ENCODE results near the gene PROK1. TPM values are rescaled to one million over a fixed set of nuclear protein-coding genes. Genes with fewer than 3 reads are reported as not detected.

The PROK1 gene
- polyA plus RNA-seq, 1 of the 3 experiments (the other 2 are of a cell fraction), result not detected

DNA sequence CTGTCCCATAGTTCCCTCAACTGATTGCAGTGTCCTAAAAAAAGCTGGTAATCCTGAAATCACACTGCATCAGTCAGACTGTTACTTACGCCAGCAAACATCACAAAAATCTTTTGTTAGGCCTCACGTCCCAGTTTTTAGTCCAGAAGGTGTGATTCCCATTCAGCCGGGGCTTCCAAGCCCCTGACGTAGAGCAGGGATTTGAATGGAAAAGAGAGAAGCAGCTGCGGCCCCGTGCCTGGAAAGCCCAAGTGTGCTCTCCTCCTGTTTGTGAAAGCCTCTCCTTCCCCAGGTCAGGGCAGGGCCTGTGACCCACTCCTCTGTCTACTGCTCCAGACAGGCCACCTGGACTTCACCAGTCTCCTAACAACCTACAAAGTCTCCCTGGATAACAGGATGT is 47.3 kb downstream of the PROK1 start:
- no peaks in the 10 kb centered on the region for H3K36me3 ChIP-seq (replicated peaks in 1 of 2; ENCODE audit: control insufficient read depth in 1 of 2, insufficient read depth in 2 of 2, low read length in 1 of 2)
- no peaks in the 10 kb centered on the region for H3K9me2 ChIP-seq
- H3K4me1 ChIP-seq (ENCODE audit: control insufficient read depth in 1 of 2, insufficient read depth in 2 of 2, low read depth in 1 of 2, low read length in 1 of 2), result no peaks in the 10 kb centered on the region
- H4K20me1 ChIP-seq (ENCODE audit: insufficient read depth), result no peaks in the 10 kb centered on the region
- H3K9ac ChIP-seq, result no peak overlapping the region
- H3K27ac ChIP-seq (ENCODE audit: low read depth in 2 of 2, low read length in 1 of 2), result no peak overlapping the region
- H3K9me3 ChIP-seq, result no peaks in the 10 kb centered on the region
- WGBS (ENCODE audit: low lambda C conversion rate), result 37% methylated on average over 6 of the region's 6 CpGs
- ChIA-PET POLR2A (no interaction called here), CTCF (interaction anchor here (1.1 to 9.3 kb wide), 8 partner anchors 10 to 301 kb away, joined by 4 to 132 read pairs (median 46); partner anchors contain the start of gene KCNA10)
- H3F3A ChIP-seq (replicated peaks; ENCODE audit: insufficient read depth), result no peaks in the 10 kb centered on the region
- no peak for TF ChIP-seq RCOR1 (IDR thresholded peaks at IDR 0.05; ENCODE audit: low read length)
- no peak for TF ChIP-seq TCF12 (IDR thresholded peaks at IDR 0.05)
- TF ChIP-seq, protein P1, sequence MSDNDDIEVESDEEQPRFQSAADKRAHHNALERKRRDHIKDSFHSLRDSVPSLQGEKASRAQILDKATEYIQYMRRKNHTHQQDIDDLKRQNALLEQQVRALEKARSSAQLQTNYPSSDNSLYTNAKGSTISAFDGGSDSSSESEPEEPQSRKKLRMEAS (IDR thresholded peaks at IDR 0.05; ENCODE audit: low read depth), result no peak
- TF ChIP-seq MEF2A (IDR thresholded peaks at IDR 0.05; ENCODE audit: borderline replicate concordance, low read depth), result no peak
- TF ChIP-seq, protein P2, sequence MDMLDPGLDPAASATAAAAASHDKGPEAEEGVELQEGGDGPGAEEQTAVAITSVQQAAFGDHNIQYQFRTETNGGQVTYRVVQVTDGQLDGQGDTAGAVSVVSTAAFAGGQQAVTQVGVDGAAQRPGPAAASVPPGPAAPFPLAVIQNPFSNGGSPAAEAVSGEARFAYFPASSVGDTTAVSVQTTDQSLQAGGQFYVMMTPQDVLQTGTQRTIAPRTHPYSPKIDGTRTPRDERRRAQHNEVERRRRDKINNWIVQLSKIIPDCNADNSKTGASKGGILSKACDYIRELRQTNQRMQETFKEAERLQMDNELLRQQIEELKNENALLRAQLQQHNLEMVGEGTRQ (IDR thresholded peaks at IDR 0.05; ENCODE audit: borderline replicate concordance, low read depth, low read length), result no peak
- TF ChIP-seq RXRA (IDR thresholded peaks at IDR 0.05; ENCODE audit: borderline replicate concordance, low read depth), result no peak
- H2AFZ ChIP-seq (ENCODE audit: low read depth), result no peak overlapping the region
- no peak for DNase-seq
- H3K79me2 ChIP-seq (ENCODE audit: insufficient read depth), result no peaks in the 10 kb centered on the region
- H3K4me2 ChIP-seq, result no peak overlapping the region
- no peaks in the 10 kb centered on the region; the same call in 1 of the 2 replicates for H3K27me3 ChIP-seq (ENCODE audit: insufficient read depth)
- no peak overlapping the region for H3K4me3 ChIP-seq (ENCODE audit: low read depth in 2 of 2, low read length in 1 of 2)

DNA sequence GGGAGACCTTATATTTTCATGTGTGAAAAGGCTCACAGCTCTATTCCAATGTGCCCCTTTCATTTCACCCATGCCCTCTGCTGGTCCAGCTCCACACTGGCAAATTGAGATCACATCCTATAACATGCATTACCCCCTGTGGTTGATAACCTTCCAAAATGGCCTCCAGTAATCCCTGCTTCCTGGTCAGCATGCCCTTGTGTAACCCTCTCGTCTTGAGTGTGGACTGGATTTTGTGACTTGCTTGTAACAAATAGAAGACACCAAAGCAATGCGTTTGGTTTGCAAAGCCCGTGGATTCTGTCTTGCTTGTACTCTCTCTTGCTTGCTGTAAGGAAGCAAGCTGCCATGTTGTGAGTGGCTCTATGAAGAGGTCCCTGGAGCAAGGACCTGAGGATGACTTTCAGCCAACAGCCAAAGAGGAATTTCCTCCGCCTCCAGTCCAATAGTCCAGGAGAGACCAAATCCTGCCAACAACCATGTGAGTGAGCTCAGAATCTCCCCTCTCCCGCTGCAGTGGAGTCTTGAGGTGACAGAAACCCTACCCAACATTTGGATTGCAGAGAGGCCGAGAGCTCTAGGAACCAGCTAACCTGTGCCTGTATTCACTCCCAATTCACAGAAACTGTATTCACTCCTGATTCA is 50.7 kb downstream of the PROK1 start:
- Histone ChIP-seq H3K27me3 (ENCODE audit: insufficient read depth) (no peaks in the 10 kb centered on the region; the same call in 1 of the 2 replicates), H2AFZ (ENCODE audit: low read depth) (no peak overlapping the region), H3K9me2 (no peaks in the 10 kb centered on the region), H3K27ac (ENCODE audit: low read depth in 2 of 2, low read length in 1 of 2) (no peak overlapping the region), H3K4me3 (ENCODE audit: low read depth in 2 of 2, low read length in 1 of 2) (no peak overlapping the region), H3F3A (replicated peaks; ENCODE audit: insufficient read depth) (no peaks in the 10 kb centered on the region), H3K9me3 (no peaks in the 10 kb centered on the region), H3K36me3 (replicated peaks in 1 of 2; ENCODE audit: control insufficient read depth in 1 of 2, insufficient read depth in 2 of 2, low read length in 1 of 2) (no peaks in the 10 kb centered on the region), H3K9ac (no peak overlapping the region), H3K4me2 (no peak overlapping the region), H3K4me1 (ENCODE audit: control insufficient read depth in 1 of 2, insufficient read depth in 2 of 2, low read depth in 1 of 2, low read length in 1 of 2) (peaks cover 0 to 4% of the 10 kb centered on the region in 2 experiments; a peak in 1 of 4 replicates), H3K79me2 (ENCODE audit: insufficient read depth) (no peaks in the 10 kb centered on the region), H4K20me1 (ENCODE audit: insufficient read depth) (no peaks in the 10 kb centered on the region)
- 55% methylated on average over 5 of the region's 6 CpGs for WGBS (ENCODE audit: low lambda C conversion rate)
- ChIA-PET CTCF (interaction anchor here (0.6 to 9.3 kb wide), 5 partner anchors 20 to 294 kb away, joined by 3 to 86 read pairs (median 6); partner anchors contain the start of gene KCNA10), POLR2A (interaction anchor here (0.6 kb wide), 1 partner anchor 277 kb away, joined by 3 read pairs; no protein-coding TSS in a partner anchor)
- no peak for DNase-seq
- no peak for TF ChIP-seq GATA2 (CRISPR knock-in tag; IDR thresholded peaks at IDR 0.05)
- TF ChIP-seq NFIC (IDR thresholded peaks at IDR 0.05; ENCODE audit: borderline replicate concordance), result no peak
